PC-9 (cell line): ENCODE results near the gene CDC37L1. TPM values are rescaled to one million over a fixed set of nuclear protein-coding genes. Genes with fewer than 3 reads are reported as not detected.

Source experiments
- BruUV-seq: library from RNA; stranded (reverse); fragments of 400-500 nt; replicated peaks from 2 replicates; lab custom pipeline; 2021; lab: Mats Ljungman, UMichigan
- CTCF ChIA-PET: fragments of 300-600 bp; sonication (Branson Sonifier 250); formaldehyde crosslinking; loops from one replicate; lab custom pipeline; 2022; ENCODE audit warnings: antibody characterized with exemption; lab: Charles Lee
- POLR2A ChIA-PET: fragments of 300-600 bp; sonication (Branson Sonifier 250); formaldehyde crosslinking; loops from one replicate; lab custom pipeline; 2022; ENCODE audit warnings: antibody characterized with exemption; ENCODE audit not compliant: unreplicated experiment; lab: Charles Lee
- DNase-seq, 2 experiments: peaks; one replicate each; pipeline versions ENCODE4 v3.0.0 to v3.0.0-alpha.2; 2015 to 2022; ENCODE audit warnings: mixed read lengths in 1 of 2
- H2AFZ ChIP-seq: fragments of 200-600 bp; sonication (generic); 2 replicates; pipeline ENCODE4 v1.8.1; 2017; ENCODE audit warnings: antibody characterized with exemption
- H3F3A ChIP-seq: fragments of 200-600 bp; sonication (generic); 2 replicates; pipeline ENCODE4 v1.8.1; 2017; ENCODE audit warnings: antibody characterized with exemption, mild to moderate bottlenecking, low read depth; ENCODE audit not compliant: insufficient read depth
- H3K27ac ChIP-seq: fragments of 200-600 bp; sonication (generic); 2 replicates; pipeline ENCODE4 v1.6.1; 2016; ENCODE audit warnings: mixed run types
- H3K27me3 ChIP-seq: fragments of 200-600 bp; sonication (generic); 2 replicates; pipeline ENCODE4 v1.6.1; 2016; ENCODE audit warnings: low read depth, mixed run types; ENCODE audit not compliant: insufficient read depth
- H3K36me3 ChIP-seq: fragments of 200-600 bp; sonication (generic); 2 replicates; pipeline ENCODE4 v1.6.1; 2016; ENCODE audit warnings: low read depth, mixed run types
- H3K4me1 ChIP-seq: fragments of 200-600 bp; sonication (generic); replicated peaks from 2 replicates; pipeline ENCODE4 v1.6.1; 2016; ENCODE audit warnings: mixed run types; ENCODE audit not compliant: insufficient read depth
- H3K4me2 ChIP-seq: fragments of 200-600 bp; sonication (generic); 2 replicates; pipeline ENCODE4 v1.6.1; 2017; ENCODE audit warnings: mixed run types
- H3K4me3 ChIP-seq: fragments of 200-600 bp; sonication (generic); 2 replicates; pipeline ENCODE4 v1.6.1; 2016; ENCODE audit warnings: mixed run types
- H3K79me2 ChIP-seq: fragments of 200-600 bp; sonication (generic); 2 replicates; pipeline ENCODE4 v1.6.1; 2017; ENCODE audit warnings: low read depth, mixed run types
- H3K9me2 ChIP-seq: fragments of 200-600 bp; sonication (generic); 2 replicates; pipeline ENCODE4 v1.8.1; 2017; ENCODE audit warnings: mild to moderate bottlenecking; ENCODE audit not compliant: insufficient read depth
- H3K9me3 ChIP-seq: fragments of 200-600 bp; sonication (generic); 2 replicates; pipeline ENCODE4 v1.8.1; 2016; ENCODE audit warnings: low read depth; ENCODE audit not compliant: insufficient read depth
- H4K20me1 ChIP-seq: fragments of 200-600 bp; sonication (generic); 2 replicates; pipeline ENCODE4 v1.8.1; 2017; ENCODE audit not compliant: insufficient read depth
- CTCF ChIP-seq: fragments of 200-600 bp; sonication (generic); conservative IDR thresholded peaks from 2 replicates; pipeline ENCODE4 v1.6.1; 2017; ENCODE audit warnings: mixed run types, antibody characterized with exemption, mild to moderate bottlenecking, moderate library complexity
- EZH2 ChIP-seq: fragments of 200-600 bp; sonication (generic); IDR thresholded peaks from 2 replicates; pipeline ENCODE4 v1.8.0; 2017; ENCODE audit warnings: antibody characterized with exemption, low read depth
- intact Hi-C: fragments of 100-400 bp; cut with micrococcal nuclease; formaldehyde crosslinking; loops from one replicate; pipeline ENCODE4 v1.10.0; 2022; ENCODE audit not compliant: unreplicated experiment
- total RNA-seq: library from RNA; stranded (reverse); gene quantifications from 2 replicates; pipeline ENCODE4 v1.2.3, GENCODE V29; 2021

Gene CDC37L1
- total RNA-seq, 1 experiment from 2014 or later: 6.7 TPM

GRCh38 chr9:4741365-4742089 lies 62.2 kb downstream of the CDC37L1 start:
- POLR2A ChIA-PET: interaction anchor here (0.7 kb wide), 1 partner anchor 76 kb away, joined by 3 read pairs; no protein-coding TSS in a partner anchor
- CTCF ChIA-PET: no interaction called here
- H3K9me3 ChIP-seq: no peaks in the 10 kb centered on the region
- peak overlapping the region; percentile 95 for H2AFZ ChIP-seq
- H4K20me1 ChIP-seq: no peaks in the 10 kb centered on the region
- H3F3A ChIP-seq: 0 out of 2 replicates have a peak, but pooled peaks cover 6% of the 10 kb centered on the region
- no peaks in the 10 kb centered on the region for H3K27me3 ChIP-seq
- TF ChIP-seq EZH2 (no peak), CTCF (no peak)
- peaks cover 16% of the 10 kb centered on the region for H3K4me1 ChIP-seq
- H3K27ac ChIP-seq: no peak overlapping the region
- no TSS peak for BruUV-seq
- peak overlapping the region; percentile 69 for H3K4me2 ChIP-seq
- H3K36me3 ChIP-seq: no peaks in the 10 kb centered on the region
- peaks cover 40% of the 10 kb centered on the region for H3K79me2 ChIP-seq
- peak in 1 of 2 experiments; percentile 7 for DNase-seq
- intact Hi-C loops: loop anchor here (2.0 to 10.0 kb wide), 2 partner anchors 79 to 357 kb away; partner anchors contain the start of gene PLPP6
- H3K4me3 ChIP-seq: peak overlapping the region; percentile 73
- no peaks in the 10 kb centered on the region for H3K9me2 ChIP-seq

- ChIA-PET POLR2A (no interaction called here), CTCF (no interaction called here)
- no peak for TF ChIP-seq EZH2
- no peak for TF ChIP-seq CTCF
- Histone ChIP-seq H2AFZ (peak overlapping the region; percentile 95), H3K4me1 (peaks cover 16% of the 10 kb centered on the region), H3K79me2 (peaks cover 36% of the 10 kb centered on the region), H3K27me3 (no peaks in the 10 kb centered on the region), H3K4me3 (peak overlapping the region; percentile 73; the same call in 1 of the 2 replicates), H3K9me3 (no peaks in the 10 kb centered on the region), H3F3A (0 out of 2 replicates have a peak, but pooled peaks cover 6% of the 10 kb centered on the region), H3K36me3 (no peaks in the 10 kb centered on the region), H3K9me2 (no peaks in the 10 kb centered on the region), H4K20me1 (no peaks in the 10 kb centered on the region), H3K27ac (no peak overlapping the region), H3K4me2 (peak overlapping the region; percentile 69)
- no peak for DNase-seq
- BruUV-seq: TSS peak; percentile 48
- intact Hi-C loops: loop anchor here (10.0 kb wide), 1 partner anchor 357 kb away; no protein-coding TSS in a partner anchor
Observed at GRCh38 chr9:4742246-4742645, 62.9 kb downstream of the CDC37L1 start.

- Histone ChIP-seq H3K4me2 (no peak overlapping the region), H3F3A (0 out of 2 replicates have a peak, but pooled peaks cover 6% of the 10 kb centered on the region), H3K4me3 (no peak overlapping the region), H3K9me2 (no peaks in the 10 kb centered on the region), H3K27ac (no peak overlapping the region), H3K9me3 (no peaks in the 10 kb centered on the region), H3K27me3 (no peaks in the 10 kb centered on the region), H3K36me3 (no peaks in the 10 kb centered on the region), H3K79me2 (peaks cover 25% of the 10 kb centered on the region), H3K4me1 (peaks cover 9% of the 10 kb centered on the region), H4K20me1 (no peaks in the 10 kb centered on the region), H2AFZ (no peak overlapping the region)
- intact Hi-C loops: loop anchor here (10.0 kb wide), 1 partner anchor 359 kb away; no protein-coding TSS in a partner anchor
- TF ChIP-seq EZH2 (no peak), CTCF (no peak)
- POLR2A ChIA-PET: no interaction called here
- CTCF ChIA-PET: no interaction called here
- BruUV-seq: no TSS peak
- no peak for DNase-seq
Observed at GRCh38 chr9:4743131-4743875, 63.9 kb downstream of the CDC37L1 start.
